Nephron (organoid): Measurements from ENCODE around the gene PDE11A.

Experiments used
- H3K27ac Mint-ChIP-seq, 3 experiments: 2 replicates each; pipeline ENCODE4 v1.8.0; 2020; ENCODE audit warnings: mixed read lengths in 3 of 3, mild to moderate bottlenecking in 2 of 3, moderate library complexity in 1 of 3
- H3K27me3 Mint-ChIP-seq: 2 replicates; pipeline ENCODE4 v1.8.0; 2021; ENCODE audit warnings: low read depth, mild to moderate bottlenecking, moderate library complexity, mixed read lengths
- H3K36me3 Mint-ChIP-seq: 2 replicates; pipeline ENCODE4 v1.8.0; 2020; ENCODE audit warnings: low read depth, mixed read lengths
- H3K4me1 Mint-ChIP-seq: 2 replicates; pipeline ENCODE4 v1.8.0; 2020; ENCODE audit warnings: mixed read lengths
- H3K4me3 Mint-ChIP-seq, 3 experiments: 2 replicates each; pipeline ENCODE4 v1.8.0; 2020; ENCODE audit warnings: mild to moderate bottlenecking in 3 of 3, mixed read lengths in 3 of 3, moderate library complexity in 2 of 3
- H3K9me3 Mint-ChIP-seq: 2 replicates; pipeline ENCODE4 v1.8.0; 2020; ENCODE audit warnings: mixed read lengths
- CTCF ChIP-seq, 3 experiments: fragments of 200-600 bp; sonication (generic); IDR thresholded peaks; one replicate each; pipeline ENCODE4 v1.5.0; 2021; ENCODE audit warnings: antibody characterized with exemption in 3 of 3; ENCODE audit not compliant: unreplicated experiment in 3 of 3

The PDE11A gene

DNA sequence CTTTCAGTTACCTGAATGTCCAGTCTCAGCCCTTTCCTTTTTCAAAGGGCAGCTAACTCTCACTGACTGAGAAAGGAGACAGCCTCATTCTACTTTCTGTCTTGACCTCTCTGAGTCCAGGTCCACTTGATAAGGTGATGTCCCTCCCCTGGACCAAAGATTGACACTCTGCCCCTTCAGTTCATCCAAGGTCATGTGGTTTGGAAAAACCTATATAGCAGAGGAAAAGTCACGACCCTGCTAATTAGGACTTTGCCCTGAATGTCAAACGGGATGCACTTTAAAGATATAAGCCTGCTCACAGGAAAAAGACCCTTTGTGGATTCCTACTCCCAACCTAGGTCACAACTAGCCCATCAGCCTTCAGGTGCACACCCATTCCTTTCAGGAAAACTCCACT is 471.7 kb downstream of the PDE11A start:
- peaks cover 76% of the 10 kb centered on the region for H3K4me1 Mint-ChIP-seq
- H3K4me3 Mint-ChIP-seq = no peak overlapping the region
- peaks cover 2% of the 10 kb centered on the region for H3K9me3 Mint-ChIP-seq
- peak overlapping the region in 2 of 3 experiments; percentile 19 to 93 for H3K27ac Mint-ChIP-seq
- peaks cover 4% of the 10 kb centered on the region for H3K27me3 Mint-ChIP-seq
- no peak for TF ChIP-seq CTCF (IDR thresholded peaks at IDR 0.05; ENCODE audit: unreplicated experiment in 3 of 3)
- H3K36me3 Mint-ChIP-seq = no peaks in the 10 kb centered on the region

GRCh38 chr2:177599956-177600355 is 472.6 kb downstream of the PDE11A start:
- peaks cover 2% of the 10 kb centered on the region for H3K9me3 Mint-ChIP-seq
- H3K4me1 Mint-ChIP-seq = peaks cover 72% of the 10 kb centered on the region
- H3K4me3 Mint-ChIP-seq = no peak overlapping the region
- peak overlapping the region; percentile 72 to 93 (median 91) for H3K27ac Mint-ChIP-seq
- peaks cover 4% of the 10 kb centered on the region for H3K27me3 Mint-ChIP-seq
- H3K36me3 Mint-ChIP-seq = no peaks in the 10 kb centered on the region
- TF ChIP-seq CTCF (IDR thresholded peaks at IDR 0.05; ENCODE audit: unreplicated experiment in 3 of 3) = no peak

GRCh38 chr2:177599139-177599688 is 473.4 kb downstream of the PDE11A start:
- Mint-ChIP-seq H3K4me1 (peaks cover 67% of the 10 kb centered on the region), H3K4me3 (no peak overlapping the region), H3K27me3 (peaks cover 4% of the 10 kb centered on the region), H3K27ac (peak overlapping the region; percentile 91 to 96 (median 93)), H3K9me3 (peaks cover 2% of the 10 kb centered on the region), H3K36me3 (no peaks in the 10 kb centered on the region)
- TF ChIP-seq CTCF (IDR thresholded peaks at IDR 0.05; ENCODE audit: unreplicated experiment in 3 of 3) = no peak

DNA sequence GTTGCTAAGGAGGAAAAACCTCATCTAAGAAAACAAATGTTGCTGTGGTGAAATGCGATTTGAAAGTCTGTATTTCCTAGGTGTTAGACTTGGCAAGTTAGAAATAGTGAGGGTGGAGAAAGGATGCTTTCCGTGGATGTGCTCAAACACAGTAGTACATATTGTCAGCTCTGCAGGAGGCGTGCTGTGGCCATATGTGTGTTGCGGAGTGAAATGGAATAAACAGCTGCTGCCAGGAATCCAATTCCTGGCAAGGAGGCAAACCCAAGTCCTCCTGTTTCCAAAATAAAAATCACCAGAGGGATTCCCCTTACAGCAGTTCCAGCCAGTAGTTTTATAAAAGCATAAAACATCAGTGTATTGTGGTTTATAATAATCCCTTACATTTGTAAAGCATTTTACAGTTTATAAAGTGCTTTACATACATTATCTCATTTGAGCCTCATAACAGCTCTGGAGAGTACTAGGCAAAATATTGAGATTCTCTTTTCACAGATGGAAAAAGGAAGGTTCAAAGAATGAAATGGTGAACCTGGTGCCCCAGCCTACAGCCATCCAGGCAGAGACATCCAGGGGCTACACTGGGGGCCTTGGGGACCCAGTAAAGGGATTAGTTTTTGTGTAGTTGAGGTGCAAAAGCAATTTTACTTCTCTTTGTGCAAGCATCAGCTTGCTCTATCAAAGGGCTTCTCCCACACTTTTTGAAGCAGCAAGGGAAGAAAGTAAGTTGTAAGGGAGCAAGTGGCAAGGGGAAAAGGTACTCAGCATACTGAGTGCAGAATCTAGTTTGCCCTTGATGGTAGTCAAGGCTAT is 474.0 kb downstream of the PDE11A start:
- peaks cover 4% of the 10 kb centered on the region for H3K27me3 Mint-ChIP-seq
- H3K9me3 Mint-ChIP-seq = peaks cover 2% of the 10 kb centered on the region
- H3K36me3 Mint-ChIP-seq = no peaks in the 10 kb centered on the region
- H3K4me3 Mint-ChIP-seq = peak overlapping the region; percentile 8 to 48 (median 21)
- peaks cover 66% of the 10 kb centered on the region for H3K4me1 Mint-ChIP-seq
- TF ChIP-seq CTCF (IDR thresholded peaks at IDR 0.05; ENCODE audit: unreplicated experiment in 3 of 3) = no peak
- peak overlapping the region; percentile 91 to 96 (median 93) for H3K27ac Mint-ChIP-seq

- Mint-ChIP-seq H3K27me3 (peaks cover 4% of the 10 kb centered on the region), H3K4me3 (peak overlapping the region in 1 of 3 experiments; percentile 10), H3K4me1 (peaks cover 66% of the 10 kb centered on the region), H3K27ac (peak overlapping the region; percentile 91 to 96 (median 93)), H3K36me3 (no peaks in the 10 kb centered on the region), H3K9me3 (peaks cover 2% of the 10 kb centered on the region)
- no peak for TF ChIP-seq CTCF (IDR thresholded peaks at IDR 0.05; ENCODE audit: unreplicated experiment in 3 of 3)
These were observed 474.8 kb downstream of the PDE11A start for GRCh38 chr2:177597759-177598158.
